Head of caudate nucleus (tissue), 42 donors: ENCODE measurements around the gene SF3B3.
A peak's percentile ranks its signal among the peaks of the same experiment; 100 is the strongest.
"Not testable (repeated sequence)": the region's sequence is repeated elsewhere in the genome, so short reads cannot be mapped to it uniquely, and the experiment has no call there.

Experiments used
- DNase-seq, 42 donors: peaks; one replicate each; pipeline versions ENCODE4 v3.0.0 to v3.0.0-alpha.2; 2020 to 2021; ENCODE audit warnings: mixed read lengths in 7 of 42
- intact Hi-C: fragments of 100-400 bp; cut with DNase I; formaldehyde crosslinking; loops from one replicate; pipeline ENCODE4 v1.15.0; 2022

The SF3B3 gene

GRCh38 chr16:70604407-70605282, 81.0 kb downstream of the SF3B3 start:
- intact Hi-C loops, result no loop called here
- peak in 20 of 42 donors; percentile 6 to 51 (median 23) for DNase-seq

- intact Hi-C loops, result no loop called here
Measured at GRCh38 chr16:70605283-70605657, 81.7 kb downstream of the SF3B3 start.

GRCh38 chr16:70608521-70608920, 84.9 kb downstream of the SF3B3 start:
- no peak for DNase-seq
- intact Hi-C loops, result no loop called here

More at GRCh38 chr16:70605283-70605657, 81.7 kb downstream of the SF3B3 start:
- no peak for DNase-seq

- DNase-seq, result no peak
- intact Hi-C loops, result no loop called here
Measured at GRCh38 chr16:70610273-70611223, 86.9 kb downstream of the SF3B3 start.

GRCh38 chr16:70611224-70611598, 87.6 kb downstream of the SF3B3 start:
- DNase-seq, result no peak
- intact Hi-C loops, result no loop called here

- DNase-seq, result no peak
- intact Hi-C loops, result no loop called here
Measured at GRCh38 chr16:70611785-70612303, 88.2 kb downstream of the SF3B3 start.

GRCh38 chr16:70612931-70613330, 89.3 kb downstream of the SF3B3 start:
- intact Hi-C loops, result no loop called here
- no peak for DNase-seq

- no peak for DNase-seq
- intact Hi-C loops, result no loop called here
Measured at GRCh38 chr16:70614208-70614951, 90.8 kb downstream of the SF3B3 start.

- intact Hi-C loops, result no loop called here
- DNase-seq, result no peak
Measured at GRCh38 chr16:70615945-70616344, 92.3 kb downstream of the SF3B3 start.

GRCh38 chr16:70621864-70622263, 98.2 kb downstream of the SF3B3 start:
- intact Hi-C loops, DNase-seq: not testable (repeated sequence)
